Endodermal cell (in vitro differentiated cells): Measurements from ENCODE around the gene CAPN5. TPM values are rescaled to one million over a fixed set of nuclear protein-coding genes. Genes with fewer than 3 reads are reported as not detected.

Experiments
- DNase-seq: peaks from one replicate; pipeline ENCODE4 v3.0.0-alpha.2; 2017
- H3K27ac ChIP-seq: 2 replicates; pipeline ENCODE4 v1.5.1; 2013; ENCODE audit warnings: mild to moderate bottlenecking, low read depth, low read length, moderate library complexity
- H3K27me3 ChIP-seq: 2 replicates; pipeline ENCODE4 v1.6.1; 2013; ENCODE audit warnings: mild to moderate bottlenecking, low read length, moderate library complexity; ENCODE audit not compliant: insufficient read depth, control insufficient read depth, poor library complexity, severe bottlenecking
- H3K36me3 ChIP-seq: 2 replicates; pipeline ENCODE4 v1.7.0; 2013; ENCODE audit warnings: mild to moderate bottlenecking, low read length, moderate library complexity; ENCODE audit not compliant: control insufficient read depth, insufficient read depth
- H3K4me1 ChIP-seq: one replicate; pipeline ENCODE4 v1.7.0; 2013; ENCODE audit warnings: low read length; ENCODE audit not compliant: control insufficient read depth, insufficient read depth
- H3K4me3 ChIP-seq: 2 replicates; pipeline ENCODE4 v1.5.1; 2013; ENCODE audit warnings: mild to moderate bottlenecking, low read length, moderate library complexity
- H3K9ac ChIP-seq: 2 replicates; pipeline ENCODE4 v1.6.1; 2013; ENCODE audit warnings: mild to moderate bottlenecking, low read length, moderate library complexity; ENCODE audit not compliant: poor library complexity, severe bottlenecking; ENCODE audit errors: extremely low read depth
- H3K9me3 ChIP-seq: 2 replicates; pipeline ENCODE4 v1.6.1; 2013; ENCODE audit warnings: mild to moderate bottlenecking, low read length, moderate library complexity; ENCODE audit not compliant: control insufficient read depth
- H3K27ac Mint-ChIP-seq: 2 replicates; pipeline ENCODE4 v1.8.0; 2020; ENCODE audit warnings: mixed read lengths
- H3K27me3 Mint-ChIP-seq: 2 replicates; pipeline ENCODE4 v1.8.0; 2021; ENCODE audit warnings: mild to moderate bottlenecking, mixed read lengths; ENCODE audit not compliant: insufficient read depth
- H3K36me3 Mint-ChIP-seq: 2 replicates; pipeline ENCODE4 v1.8.0; 2020; ENCODE audit warnings: low read depth, mixed read lengths
- H3K4me1 Mint-ChIP-seq: 2 replicates; pipeline ENCODE4 v1.8.0; 2020; ENCODE audit warnings: mixed read lengths
- H3K4me3 Mint-ChIP-seq: 2 replicates; pipeline ENCODE4 v1.8.0; 2020; ENCODE audit warnings: mild to moderate bottlenecking, moderate library complexity, mixed read lengths
- H3K9me3 Mint-ChIP-seq: 2 replicates; pipeline ENCODE4 v1.8.0; 2020; ENCODE audit warnings: mild to moderate bottlenecking, mixed read lengths
- CTCF ChIP-seq: fragments of 200-600 bp; sonication (generic); conservative IDR thresholded peaks from 2 replicates; pipeline ENCODE4 v1.5.0; 2021; ENCODE audit warnings: antibody characterized with exemption, mild to moderate bottlenecking
- WGBS, 2 experiments: methylation state at CpG; one replicate each; pipeline versions ENCODE4 v1.1.5 to v1.1.7; 2013; ENCODE audit warnings: missing lambda C conversion rate in 2 of 2, mixed read lengths in 1 of 2; ENCODE audit not compliant: insufficient coverage in 1 of 2, insufficient read length in 1 of 2; 5-methylcytosine and 5-hydroxymethylcytosine counted together
- total RNA-seq, 2 donors: library from RNA; stranded (reverse); fragmentation: NEBNext Ultra II Directional in 1 of 2; extraction: Animal tissue kit (Norgen Biotek cat#: 25700) in 1 of 2; gene quantifications; 2 replicates in 1 of 2; 3 replicates in 1 of 2; pipeline ENCODE4 v1.2.1, GENCODE V29; 2021

CAPN5 gene
- total RNA-seq, 2 donors from 2014 or later, result 17.5 to 21.5 TPM

GRCh38 chr11:77038029-77038824, 28.5 kb upstream of the CAPN5 start:
- Mint-ChIP-seq H3K9me3 (peaks cover 10% of the 10 kb centered on the region), H3K4me3 (no peak overlapping the region), H3K27ac (no peak overlapping the region), H3K36me3 (peaks cover 2% of the 10 kb centered on the region), H3K27me3 (peaks cover 58% of the 10 kb centered on the region), H3K4me1 (peaks cover 22% of the 10 kb centered on the region)
- H3K4me3 ChIP-seq, result no peak overlapping the region
- 92 to 95% methylated on average over 6 to 10 of the region's 10 CpGs for WGBS, 2 experiments
- H3K27me3 ChIP-seq, result peaks cover 32% of the 10 kb centered on the region
- H3K9ac ChIP-seq, result no peak overlapping the region
- no peaks in the 10 kb centered on the region for H3K36me3 ChIP-seq
- no peak for DNase-seq
- H3K4me1 ChIP-seq, result peaks cover 11% of the 10 kb centered on the region
- H3K27ac ChIP-seq, result no peak overlapping the region
- no peak for TF ChIP-seq CTCF
- no peaks in the 10 kb centered on the region for H3K9me3 ChIP-seq

- Histone ChIP-seq H3K36me3 (no peaks in the 10 kb centered on the region), H3K9me3 (no peaks in the 10 kb centered on the region), H3K27me3 (peaks cover 32% of the 10 kb centered on the region), H3K4me3 (no peak overlapping the region), H3K4me1 (peaks cover 11% of the 10 kb centered on the region), H3K9ac (no peak overlapping the region), H3K27ac (no peak overlapping the region)
- 90 to 93% methylated on average over 12 to 16 of the region's 16 CpGs for WGBS, 2 experiments
- H3K27ac Mint-ChIP-seq, result no peak overlapping the region
- no peak for DNase-seq
- H3K4me1 Mint-ChIP-seq, result peaks cover 22% of the 10 kb centered on the region
- no peak overlapping the region for H3K4me3 Mint-ChIP-seq
- H3K9me3 Mint-ChIP-seq, result peaks cover 10% of the 10 kb centered on the region
- H3K27me3 Mint-ChIP-seq, result peaks cover 60% of the 10 kb centered on the region
- TF ChIP-seq CTCF, result no peak
- peaks cover 2% of the 10 kb centered on the region for H3K36me3 Mint-ChIP-seq
These were observed 27.9 kb upstream of the CAPN5 start for GRCh38 chr11:77038825-77039326.

- peak; percentile 76 for TF ChIP-seq CTCF
- H3K4me3 Mint-ChIP-seq, result no peak overlapping the region
- WGBS, 2 experiments, result 37 to 62% methylated on average over 44 to 109 of the region's 109 CpGs
- no peaks in the 10 kb centered on the region for H3K9me3 ChIP-seq
- no peak overlapping the region for H3K27ac Mint-ChIP-seq
- H3K4me1 ChIP-seq, result peaks cover 11% of the 10 kb centered on the region
- no peak overlapping the region for H3K9ac ChIP-seq
- no peak overlapping the region for H3K4me3 ChIP-seq
- no peaks in the 10 kb centered on the region for H3K36me3 ChIP-seq
- H3K9me3 Mint-ChIP-seq, result peaks cover 12% of the 10 kb centered on the region
- peak; percentile 89 for DNase-seq
- peaks cover 65% of the 10 kb centered on the region for H3K27me3 Mint-ChIP-seq
- H3K36me3 Mint-ChIP-seq, result peaks cover 2% of the 10 kb centered on the region
- H3K27ac ChIP-seq, result no peak overlapping the region
- peaks cover 17% of the 10 kb centered on the region for H3K4me1 Mint-ChIP-seq
- H3K27me3 ChIP-seq, result peaks cover 32% of the 10 kb centered on the region
These were observed 27.0 kb upstream of the CAPN5 start for GRCh38 chr11:77039491-77040400.
